Stimulated activated CD8-positive, alpha-beta memory T cell treated with anti-CD3 and anti-CD28 coated beads, Interleukin-15, amount 100 ng/mL, for 24 hours (primary cell): ENCODE data around the gene ZNF592.
A peak's percentile ranks its signal among the peaks of the same experiment; 100 is the strongest.
"Not testable (repeated sequence)": the region's sequence is repeated elsewhere in the genome, so short reads cannot be mapped to it uniquely, and the experiment has no call there.

Source experiments
- DNase-seq: peaks from one replicate; pipeline ENCODE4 v3.0.0-alpha.2; 2020; ENCODE audit warnings: low read depth

Gene ZNF592

DNA sequence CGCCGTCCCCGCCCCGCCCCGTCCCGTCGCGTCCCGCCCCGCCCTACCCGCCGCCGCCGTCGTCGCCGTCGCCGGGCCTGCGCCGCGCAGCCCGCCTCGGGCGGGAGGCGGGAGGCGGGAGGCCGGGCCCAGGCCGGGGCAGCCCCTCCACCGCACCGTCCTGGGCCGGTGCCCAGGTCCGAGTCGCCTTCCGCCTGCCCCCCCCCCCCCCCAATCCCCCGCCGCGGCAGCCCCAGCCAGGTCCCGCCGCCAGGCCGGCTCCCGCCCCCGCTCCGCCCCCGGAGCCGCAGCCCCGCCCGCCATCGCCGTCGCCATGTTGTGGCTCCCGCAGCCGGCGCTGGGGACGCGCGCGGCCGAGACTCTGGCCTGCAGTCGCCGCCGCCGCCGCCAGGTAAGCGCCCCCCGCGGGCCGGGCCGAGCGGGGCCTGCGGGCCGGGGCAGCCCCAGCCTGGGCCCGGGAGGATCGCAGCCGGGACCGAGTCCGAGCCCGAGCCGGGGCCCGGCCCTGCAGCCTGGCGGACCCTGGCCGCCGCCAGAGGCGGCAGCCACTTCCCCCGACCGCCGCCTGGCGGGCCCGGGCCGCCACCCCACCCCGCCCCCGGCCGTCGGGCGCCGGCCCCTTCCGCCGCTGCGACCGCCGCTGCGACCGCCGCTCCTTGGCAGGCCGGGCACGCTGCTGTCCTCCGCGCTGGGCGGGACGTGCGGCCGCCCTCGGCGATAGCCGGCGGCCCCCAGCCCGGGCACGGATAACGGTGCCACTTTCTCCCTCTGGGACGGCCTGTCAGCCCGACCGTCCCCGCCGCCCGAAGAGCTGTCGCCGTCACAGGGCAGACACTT, at the start of gene ZNF592:
Gene ZNF592 (plus strand): TSS at position 319 of the 837 bp plus-strand sequence. CDS start 34,084 bp downstream, outside the sequence.
- peak; percentile 60 for DNase-seq

- no peak for DNase-seq
Measured at GRCh38 chr15:84699538-84700191, 48.7 kb upstream of the ZNF592 start.

- no peak for DNase-seq
Measured at GRCh38 chr15:84702961-84703482, 45.4 kb upstream of the ZNF592 start.

GRCh38 chr15:84703808-84704207, 44.6 kb upstream of the ZNF592 start:
- DNase-seq, result no peak

GRCh38 chr15:84714372-84714771, 34.0 kb upstream of the ZNF592 start:
- no peak for DNase-seq

DNA sequence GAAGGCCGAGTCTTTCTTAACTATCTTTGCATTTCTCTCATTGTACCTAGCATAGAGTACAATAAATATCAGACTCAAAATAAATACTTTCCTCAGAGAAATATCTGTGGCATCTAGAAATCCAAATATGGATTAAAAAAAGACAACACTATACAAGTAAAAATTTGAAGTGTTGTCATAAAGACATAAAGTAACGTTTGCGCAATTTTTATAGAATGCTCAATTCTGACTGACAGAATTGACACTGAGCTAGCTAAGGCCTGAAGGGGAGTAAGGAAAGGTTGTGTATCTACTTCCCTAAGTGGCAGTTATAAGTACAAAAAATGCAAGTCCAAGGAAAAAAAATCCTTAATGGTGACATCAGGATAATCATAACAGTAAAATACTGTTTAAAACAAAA, 33.6 kb upstream of the ZNF592 start:
- no peak for DNase-seq

GRCh38 chr15:84715441-84716035, 32.9 kb upstream of the ZNF592 start:
- DNase-seq, result no peak

GRCh38 chr15:84716036-84716732, 32.2 kb upstream of the ZNF592 start, which contains the start of gene SEC11A:
SEC11A (minus strand) TSS chr15:84716139; CDS start chr15:84716075, 64 bp downstream.
- DNase-seq, result peak; percentile 83

DNA sequence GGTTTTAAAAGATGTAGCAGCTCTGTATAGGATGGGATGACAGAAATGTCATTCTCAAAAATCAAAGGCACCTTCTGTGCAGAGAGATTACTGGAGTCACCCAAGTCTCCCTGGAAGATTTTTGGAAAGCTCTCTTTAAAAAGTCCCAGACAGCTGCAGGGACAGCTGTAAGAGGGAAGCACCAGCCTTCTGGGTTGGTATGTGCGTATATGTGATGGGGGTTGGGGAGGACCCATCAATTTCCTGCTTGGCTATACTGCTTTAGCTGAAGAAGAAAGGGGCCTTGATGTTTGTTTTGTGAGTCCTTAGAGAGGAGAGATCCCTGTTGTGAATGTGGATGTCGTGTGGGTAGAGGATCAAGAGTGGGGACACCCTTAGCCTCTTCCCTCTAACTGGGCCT, 27.0 kb upstream of the ZNF592 start:
- no peak for DNase-seq

DNA sequence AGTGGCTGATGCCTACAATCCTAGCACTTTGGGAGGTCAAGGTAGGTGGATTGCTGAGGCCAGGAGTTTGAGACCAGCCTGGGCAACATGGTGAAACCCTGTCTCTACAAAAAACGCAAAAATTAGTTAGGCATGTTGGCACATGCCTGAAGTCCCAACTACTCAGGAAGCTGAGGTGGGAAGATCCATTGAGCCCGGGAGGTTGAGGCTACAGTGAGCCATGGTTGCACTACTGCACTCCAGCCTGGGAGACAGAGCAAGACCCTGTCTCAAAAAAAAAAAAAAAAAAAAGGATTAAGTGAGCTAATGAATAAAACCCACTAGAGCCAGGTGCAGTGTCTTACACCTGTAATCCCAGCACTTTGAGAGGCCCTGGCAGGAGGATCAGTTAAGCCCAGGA, 25.8 kb upstream of the ZNF592 start:
- DNase-seq, result no peak

DNA sequence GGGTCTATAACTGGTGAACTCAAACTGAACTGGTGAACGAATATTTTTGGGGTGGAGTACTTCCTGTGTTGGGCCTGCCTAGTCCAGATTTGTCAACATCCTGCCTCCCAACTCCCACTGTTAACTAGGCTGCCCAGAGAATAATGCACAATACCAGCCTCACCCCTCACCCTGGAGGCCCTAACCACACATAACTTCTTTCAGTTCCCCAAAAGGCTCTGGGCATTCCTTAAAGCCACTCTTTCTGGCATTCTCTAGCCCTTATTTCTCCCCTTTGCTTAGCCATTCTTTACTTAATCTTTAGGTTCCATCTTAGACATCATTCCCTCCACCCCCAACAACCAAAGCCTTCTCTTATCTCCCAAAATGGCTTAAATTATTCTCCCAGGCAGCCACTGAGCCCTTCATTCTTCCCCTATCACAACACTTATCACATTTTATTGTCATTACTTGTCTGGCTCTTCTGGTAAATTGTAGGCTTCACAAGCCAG, 23.3 kb upstream of the ZNF592 start:
- no peak for DNase-seq

GRCh38 chr15:84727429-84727828, 21.0 kb upstream of the ZNF592 start:
- DNase-seq, result no peak

DNA sequence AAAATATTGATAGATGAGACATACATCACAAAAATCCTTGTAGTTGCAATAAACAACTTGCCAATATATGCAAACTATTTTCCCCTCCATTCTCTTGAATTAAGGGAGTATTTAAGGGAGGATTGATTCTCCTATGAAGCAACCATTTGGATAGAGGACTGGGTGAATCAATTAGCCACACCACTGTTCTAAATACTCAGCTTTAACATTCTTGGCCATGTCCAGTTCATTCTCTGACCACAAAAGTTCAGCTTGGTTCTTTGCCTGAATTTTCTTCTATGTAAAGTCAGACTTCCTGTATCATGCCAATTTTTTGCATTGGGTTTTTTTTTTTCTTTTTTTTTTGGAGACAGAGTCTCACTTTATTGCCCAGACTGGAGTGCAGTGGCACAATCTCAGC, 16.6 kb upstream of the ZNF592 start:
- DNase-seq, result no peak

GRCh38 chr15:84734794-84735479, 13.5 kb upstream of the ZNF592 start:
- no peak for DNase-seq

DNA sequence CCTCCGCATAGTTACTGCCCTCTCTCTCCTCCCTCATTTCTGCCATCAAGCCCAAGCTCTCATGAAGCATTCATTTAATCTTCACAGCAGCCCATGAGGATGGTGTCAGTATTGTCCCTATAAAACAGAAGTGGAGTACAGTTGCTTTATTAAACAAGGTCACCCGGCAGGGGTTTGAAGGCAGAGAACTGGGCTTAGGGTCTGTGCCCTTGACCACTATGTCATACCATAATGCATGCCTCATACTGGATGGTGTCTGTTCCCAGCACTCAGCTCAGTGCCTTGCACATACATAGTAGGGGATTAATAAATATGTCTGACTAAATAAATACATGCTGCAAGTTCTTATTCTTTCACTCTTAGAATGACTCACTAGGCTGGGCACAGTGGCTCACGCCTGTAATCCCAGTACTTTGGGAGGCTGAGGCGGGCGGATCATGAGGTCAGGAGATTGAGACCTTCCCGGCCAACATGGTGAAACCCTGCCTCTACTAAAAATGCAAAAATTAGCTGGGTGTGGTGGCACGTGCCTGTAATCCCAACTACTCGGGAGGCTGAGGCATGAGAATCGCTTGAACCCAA, 12.8 kb upstream of the ZNF592 start:
- DNase-seq, result not testable (repeated sequence)

GRCh38 chr15:84736375-84736774, 12.0 kb upstream of the ZNF592 start:
- no peak for DNase-seq

DNA sequence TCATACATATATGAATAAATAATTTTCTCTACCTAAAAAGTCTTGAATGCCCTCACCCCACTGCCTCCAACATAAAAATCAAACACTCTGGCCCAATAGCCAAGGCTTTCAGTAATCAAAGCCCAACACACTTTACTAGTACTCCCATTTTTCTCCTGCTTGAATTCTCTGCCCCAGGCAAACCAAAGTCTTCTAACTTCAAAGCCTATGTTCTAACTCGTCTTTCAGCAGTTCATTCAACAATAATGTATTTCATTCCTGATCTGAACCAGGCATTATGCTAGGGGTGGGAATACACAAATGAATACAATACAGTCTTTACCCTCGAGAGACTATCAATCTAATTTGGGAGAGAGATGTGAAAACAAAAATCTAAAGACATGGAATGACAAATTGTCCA, 11.4 kb upstream of the ZNF592 start:
- DNase-seq, result no peak

- no peak for DNase-seq
Measured at GRCh38 chr15:84740691-84741090, 7.7 kb upstream of the ZNF592 start.

GRCh38 chr15:84741121-84741520, 7.3 kb upstream of the ZNF592 start:
- DNase-seq, result no peak

- peak; percentile 31 for DNase-seq
Measured at GRCh38 chr15:84747416-84748273, 747 bp upstream of the ZNF592 start.
